OCI-LY7 (cell line): ENCODE results near the gene CHRNB2.

Experiments
- EZH2phosphoT487 ChIP-seq: fragments of 200-600 bp; sonication (generic); IDR thresholded peaks from 2 replicates; pipeline ENCODE4 v1.6.1; 2018; ENCODE audit warnings: low read depth, borderline replicate concordance, mild to moderate bottlenecking, mixed run types, antibody characterized with exemption, low read length, moderate library complexity, mixed read lengths
- TF ChIP-seq, protein P1 (sequence below): fragments of 200-600 bp; sonication (generic); conservative IDR thresholded peaks from 2 replicates; pipeline ENCODE4 v1.5.1; 2014; ENCODE audit warnings: mild to moderate bottlenecking, antibody characterized with exemption, low read length, moderate library complexity, mixed read lengths

DNA sequence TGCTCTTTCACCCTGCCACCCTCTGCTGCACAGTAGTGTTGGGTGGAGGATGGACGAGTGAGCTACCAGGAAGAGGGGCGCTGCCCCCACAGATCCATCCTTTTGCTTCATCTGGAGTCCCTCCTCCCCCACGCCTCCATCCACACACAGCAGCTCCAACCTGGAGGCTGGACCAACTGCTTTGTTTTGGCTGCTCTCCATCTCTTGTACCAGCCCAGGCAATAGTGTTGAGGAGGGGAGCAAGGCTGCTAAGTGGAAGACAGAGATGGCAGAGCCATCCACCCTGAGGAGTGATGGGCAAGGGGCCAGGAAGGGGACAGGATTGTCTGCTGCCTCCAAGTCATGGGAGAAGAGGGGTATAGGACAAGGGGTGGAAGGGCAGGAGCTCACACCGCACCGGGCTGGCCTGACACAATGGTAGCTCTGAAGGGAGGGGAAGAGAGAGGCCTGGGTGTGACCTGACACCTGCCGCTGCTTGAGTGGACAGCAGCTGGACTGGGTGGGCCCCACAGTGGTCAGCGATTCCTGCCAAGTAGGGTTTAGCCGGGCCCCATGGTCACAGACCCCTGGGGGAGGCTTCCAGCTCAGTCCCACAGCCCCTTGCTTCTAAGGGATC lies 8.5 kb downstream of the CHRNB2 start:
- TF ChIP-seq, protein P1, sequence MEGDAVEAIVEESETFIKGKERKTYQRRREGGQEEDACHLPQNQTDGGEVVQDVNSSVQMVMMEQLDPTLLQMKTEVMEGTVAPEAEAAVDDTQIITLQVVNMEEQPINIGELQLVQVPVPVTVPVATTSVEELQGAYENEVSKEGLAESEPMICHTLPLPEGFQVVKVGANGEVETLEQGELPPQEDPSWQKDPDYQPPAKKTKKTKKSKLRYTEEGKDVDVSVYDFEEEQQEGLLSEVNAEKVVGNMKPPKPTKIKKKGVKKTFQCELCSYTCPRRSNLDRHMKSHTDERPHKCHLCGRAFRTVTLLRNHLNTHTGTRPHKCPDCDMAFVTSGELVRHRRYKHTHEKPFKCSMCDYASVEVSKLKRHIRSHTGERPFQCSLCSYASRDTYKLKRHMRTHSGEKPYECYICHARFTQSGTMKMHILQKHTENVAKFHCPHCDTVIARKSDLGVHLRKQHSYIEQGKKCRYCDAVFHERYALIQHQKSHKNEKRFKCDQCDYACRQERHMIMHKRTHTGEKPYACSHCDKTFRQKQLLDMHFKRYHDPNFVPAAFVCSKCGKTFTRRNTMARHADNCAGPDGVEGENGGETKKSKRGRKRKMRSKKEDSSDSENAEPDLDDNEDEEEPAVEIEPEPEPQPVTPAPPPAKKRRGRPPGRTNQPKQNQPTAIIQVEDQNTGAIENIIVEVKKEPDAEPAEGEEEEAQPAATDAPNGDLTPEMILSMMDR: no peak
- TF ChIP-seq EZH2phosphoT487: no peak
